Measurements from ENCODE around the gene APMAP.
"Not testable (repeated sequence)": the region's sequence is repeated elsewhere in the genome, so short reads cannot be mapped to it uniquely, and the experiment has no call there.

APMAP gene

GRCh38 chr20:24951536-24952083 is 40.9 kb downstream of the APMAP start:
- DNase-seq (ENCODE audit: low read depth) = no peak

- DNase-seq (ENCODE audit: low read depth) = no peak
Observed at GRCh38 chr20:24950836-24951525, 41.6 kb downstream of the APMAP start.

GRCh38 chr20:24950128-24950835 is 42.3 kb downstream of the APMAP start:
- no peak for DNase-seq (ENCODE audit: low read depth)

GRCh38 chr20:24949756-24950127 is 42.8 kb downstream of the APMAP start:
- DNase-seq (ENCODE audit: low read depth) = no peak

- peak; percentile 22 for DNase-seq (ENCODE audit: low read depth)
Observed at GRCh38 chr20:24948939-24949679, 43.4 kb downstream of the APMAP start, which contains the start of gene CST7. CST7 (plus strand) TSS chr20:24949269; CDS start chr20:24949506, 237 bp downstream.

GRCh38 chr20:24948396-24948938 is 44.1 kb downstream of the APMAP start:
- DNase-seq (ENCODE audit: low read depth) = not testable (repeated sequence)

- DNase-seq (ENCODE audit: low read depth) = not testable (repeated sequence)
Observed at GRCh38 chr20:24946376-24946775, 46.2 kb downstream of the APMAP start.

GRCh38 chr20:24943731-24944130 is 48.8 kb downstream of the APMAP start:
- no peak for DNase-seq (ENCODE audit: low read depth)

- no peak for DNase-seq (ENCODE audit: low read depth)
Observed at GRCh38 chr20:24943196-24943595, 49.4 kb downstream of the APMAP start.

GRCh38 chr20:24942679-24943078 is 49.9 kb downstream of the APMAP start:
- no peak for DNase-seq (ENCODE audit: low read depth)

GRCh38 chr20:24939036-24939435 is 53.5 kb downstream of the APMAP start:
- no peak for DNase-seq (ENCODE audit: low read depth)

- DNase-seq (ENCODE audit: low read depth) = no peak
Observed at GRCh38 chr20:24938498-24938897, 54.1 kb downstream of the APMAP start.

- no peak for DNase-seq (ENCODE audit: low read depth)
Observed at GRCh38 chr20:24937579-24937978, 55.0 kb downstream of the APMAP start.

- no peak for DNase-seq (ENCODE audit: low read depth)
Observed at GRCh38 chr20:24936526-24937407, 55.8 kb downstream of the APMAP start.

- DNase-seq (ENCODE audit: low read depth) = no peak
Observed at GRCh38 chr20:24935766-24936525, 56.6 kb downstream of the APMAP start.

- DNase-seq (ENCODE audit: low read depth) = no peak
Observed at GRCh38 chr20:24935140-24935539, 57.4 kb downstream of the APMAP start.

GRCh38 chr20:24934716-24935115 is 57.8 kb downstream of the APMAP start:
- no peak for DNase-seq (ENCODE audit: low read depth)

- DNase-seq (ENCODE audit: low read depth) = no peak
Observed at GRCh38 chr20:24934101-24934661, 58.4 kb downstream of the APMAP start.

GRCh38 chr20:24933266-24933908 is 59.2 kb downstream of the APMAP start:
- no peak for DNase-seq (ENCODE audit: low read depth)

- DNase-seq (ENCODE audit: low read depth) = peak; percentile 8
Observed at GRCh38 chr20:24931893-24932292, 60.7 kb downstream of the APMAP start.
